GM18909 (cell line): ENCODE measurements around the gene NUB1.

Experiments used
- ATAC-seq: cut with Tn5 transposase; IDR thresholded peaks from one replicate; pipeline ENCODE4 v1.9.1; 2021; ENCODE audit warnings: mild to moderate bottlenecking; ENCODE audit not compliant: unreplicated experiment, poor library complexity

Gene NUB1

GRCh38 chr7:151399906-151400305, 58.3 kb downstream of the NUB1 start:
- no peak for ATAC-seq

- ATAC-seq, result no peak
Measured at GRCh38 chr7:151400626-151401315, 59.2 kb downstream of the NUB1 start.

- ATAC-seq, result no peak
Measured at GRCh38 chr7:151402029-151402835, 60.6 kb downstream of the NUB1 start.

GRCh38 chr7:151403764-151404163, 62.2 kb downstream of the NUB1 start:
- ATAC-seq, result no peak

GRCh38 chr7:151404216-151405011, 62.8 kb downstream of the NUB1 start:
- no peak for ATAC-seq

GRCh38 chr7:151405056-151405455, 63.4 kb downstream of the NUB1 start:
- no peak for ATAC-seq

- ATAC-seq, result no peak
Measured at GRCh38 chr7:151405588-151405987, 64.0 kb downstream of the NUB1 start.

- no peak for ATAC-seq
Measured at GRCh38 chr7:151406051-151406875, 64.7 kb downstream of the NUB1 start.

GRCh38 chr7:151406886-151407583, 65.4 kb downstream of the NUB1 start:
- ATAC-seq, result no peak

- no peak for ATAC-seq
Measured at GRCh38 chr7:151408498-151408838, 66.9 kb downstream of the NUB1 start.

- ATAC-seq, result peak; percentile 60
Measured at GRCh38 chr7:151408839-151409666, 67.4 kb downstream of the NUB1 start.

GRCh38 chr7:151409667-151410404, 68.2 kb downstream of the NUB1 start, which contains the start of gene WDR86:
TSS of gene WDR86 (minus strand) at chr7:151410038. CDS start at chr7:151409589, 449 bp downstream.
- ATAC-seq, result no peak

- no peak for ATAC-seq
Measured at GRCh38 chr7:151410405-151411390, 69.1 kb downstream of the NUB1 start.

- no peak for ATAC-seq
Measured at GRCh38 chr7:151411551-151411950, 69.9 kb downstream of the NUB1 start.

GRCh38 chr7:151412318-151412717, 70.7 kb downstream of the NUB1 start:
- ATAC-seq, result no peak

- ATAC-seq, result no peak
Measured at GRCh38 chr7:151413241-151413640, 71.6 kb downstream of the NUB1 start.
